GM21619 (cell line): ENCODE results near the gene COL18A1.
"Not testable (repeated sequence)": the region's sequence is repeated elsewhere in the genome, so short reads cannot be mapped to it uniquely, and the experiment has no call there.

Experiments
- ATAC-seq: cut with Tn5 transposase; IDR thresholded peaks from one replicate; pipeline ENCODE4 v1.9.1; 2021; ENCODE audit not compliant: unreplicated experiment

The COL18A1 gene

DNA sequence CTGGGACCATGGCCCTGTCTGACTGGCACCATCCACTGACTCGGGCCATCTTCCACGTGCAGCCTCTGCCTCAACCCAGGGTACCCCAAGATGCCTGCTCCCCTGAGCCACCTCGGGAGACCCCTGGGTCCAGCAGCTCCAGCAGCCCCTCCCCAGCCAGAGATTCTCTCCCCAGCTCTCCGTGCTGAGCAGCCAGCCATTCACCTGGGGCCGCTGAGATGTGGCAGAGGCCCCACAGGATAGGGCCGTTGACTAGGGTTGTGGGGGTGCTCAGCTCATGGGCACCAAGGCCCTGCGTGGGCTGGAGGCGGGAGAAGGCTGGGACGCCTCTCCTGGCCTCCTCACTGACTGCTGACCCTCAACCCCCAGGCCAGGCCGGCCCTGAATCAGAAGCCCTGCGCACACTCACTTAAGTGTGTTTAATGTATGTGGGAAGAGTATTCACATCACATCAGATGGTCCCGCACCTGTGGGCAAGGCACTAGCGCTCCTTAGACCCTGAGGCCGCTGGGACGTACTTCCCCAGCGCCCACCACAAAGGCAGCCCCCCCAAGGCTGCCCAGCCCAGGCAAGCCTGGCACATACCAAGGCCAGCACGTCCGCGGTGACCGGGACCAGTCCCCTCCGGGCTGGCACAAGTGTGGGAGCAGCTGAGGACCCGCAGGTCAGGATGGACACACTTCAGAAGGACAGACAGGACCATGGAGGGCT is 109.5 kb downstream of the COL18A1 start:
- ATAC-seq = no peak

DNA sequence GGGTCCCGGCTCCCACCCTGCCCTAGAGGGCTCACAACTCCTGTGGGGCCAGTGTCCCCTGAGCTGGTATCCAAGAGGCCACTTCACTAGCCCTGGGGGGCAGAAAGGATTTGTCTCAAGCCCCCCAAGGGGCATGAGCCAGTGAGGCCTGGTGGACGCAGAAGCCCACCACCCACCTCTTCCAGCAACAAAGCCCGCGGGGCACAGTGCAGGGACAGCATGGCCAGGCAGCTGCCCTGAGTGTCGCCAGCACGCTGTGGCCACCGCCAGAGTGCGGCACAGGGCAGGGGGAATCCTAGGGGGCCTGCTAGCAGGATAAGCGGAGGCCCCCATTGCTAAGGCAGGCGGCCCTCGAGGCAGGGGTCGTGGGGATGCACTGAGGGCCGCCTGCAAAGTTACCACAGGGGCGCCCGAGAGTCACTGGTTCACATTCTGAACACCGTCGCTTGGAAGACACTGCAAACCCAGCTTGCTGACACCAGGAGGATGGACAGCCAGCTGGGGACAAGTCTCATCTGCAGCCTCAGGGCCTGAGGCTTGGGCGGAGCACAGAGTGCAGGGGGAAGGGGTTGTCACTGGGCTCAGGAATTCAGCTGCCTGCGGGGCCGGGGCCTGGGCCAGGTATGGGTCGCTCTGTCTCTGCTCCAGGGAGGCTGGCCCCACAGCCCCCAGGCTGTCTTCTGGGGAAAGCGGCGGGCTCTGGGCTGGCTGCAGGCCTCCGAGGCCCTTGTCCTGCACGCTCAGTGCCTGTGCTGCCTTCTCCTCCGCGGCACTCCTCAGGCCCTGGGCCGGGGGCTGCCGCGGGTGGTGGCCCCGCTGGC is 110.5 kb downstream of the COL18A1 start:
- ATAC-seq = no peak

DNA sequence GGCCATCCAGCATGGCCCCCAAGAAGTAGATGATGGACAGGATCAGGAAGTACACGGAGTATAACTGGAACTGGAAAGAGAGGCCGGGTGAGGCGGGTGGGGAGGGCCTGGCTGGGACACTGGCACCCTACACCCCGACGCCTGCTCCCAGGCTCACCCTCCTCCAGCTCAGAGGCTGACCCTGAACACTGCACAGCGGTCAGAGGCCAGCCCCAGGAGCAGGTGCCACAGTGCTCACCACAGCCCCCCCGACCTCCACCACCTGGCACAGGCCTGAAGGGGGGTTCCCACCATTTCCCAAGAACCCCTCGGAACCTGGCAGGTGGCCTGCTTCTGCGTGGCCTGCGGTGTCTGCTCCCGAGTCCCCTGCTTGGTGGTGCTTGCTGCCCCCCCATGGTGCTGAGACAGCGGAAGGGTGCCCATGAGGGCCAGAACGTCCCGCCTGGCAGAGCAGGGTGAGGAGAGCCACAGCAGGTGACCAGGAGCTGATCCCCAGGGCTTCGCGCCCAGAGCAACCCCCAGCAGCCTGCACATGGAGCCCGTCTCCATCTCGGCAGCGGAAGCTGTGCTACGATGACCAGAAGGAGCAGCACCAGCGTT is 111.2 kb downstream of the COL18A1 start:
- ATAC-seq = no peak

DNA sequence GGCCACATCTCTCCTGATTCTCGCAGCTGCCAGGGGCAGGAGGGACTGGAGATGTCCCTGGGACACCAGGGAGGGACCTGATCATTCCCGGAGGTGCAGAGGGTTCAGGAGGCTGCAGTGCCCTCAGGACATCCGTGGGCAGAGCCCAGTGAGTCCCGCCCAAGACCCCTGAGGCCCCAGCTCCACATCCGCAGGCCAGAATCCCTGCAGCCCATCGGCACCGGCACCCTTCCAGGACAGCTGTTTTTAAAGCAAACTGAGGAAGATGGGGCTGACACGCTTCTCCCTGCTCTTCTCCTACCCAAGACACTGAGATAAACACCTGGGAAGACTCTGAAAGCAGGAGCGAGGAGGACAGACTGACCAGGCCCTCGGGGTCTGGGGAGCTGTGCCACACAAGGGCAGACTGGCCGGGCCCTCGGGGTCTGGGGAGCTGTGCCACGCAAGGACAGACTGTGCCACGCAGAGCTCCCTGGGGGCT is 111.7 kb downstream of the COL18A1 start:
- no peak for ATAC-seq

DNA sequence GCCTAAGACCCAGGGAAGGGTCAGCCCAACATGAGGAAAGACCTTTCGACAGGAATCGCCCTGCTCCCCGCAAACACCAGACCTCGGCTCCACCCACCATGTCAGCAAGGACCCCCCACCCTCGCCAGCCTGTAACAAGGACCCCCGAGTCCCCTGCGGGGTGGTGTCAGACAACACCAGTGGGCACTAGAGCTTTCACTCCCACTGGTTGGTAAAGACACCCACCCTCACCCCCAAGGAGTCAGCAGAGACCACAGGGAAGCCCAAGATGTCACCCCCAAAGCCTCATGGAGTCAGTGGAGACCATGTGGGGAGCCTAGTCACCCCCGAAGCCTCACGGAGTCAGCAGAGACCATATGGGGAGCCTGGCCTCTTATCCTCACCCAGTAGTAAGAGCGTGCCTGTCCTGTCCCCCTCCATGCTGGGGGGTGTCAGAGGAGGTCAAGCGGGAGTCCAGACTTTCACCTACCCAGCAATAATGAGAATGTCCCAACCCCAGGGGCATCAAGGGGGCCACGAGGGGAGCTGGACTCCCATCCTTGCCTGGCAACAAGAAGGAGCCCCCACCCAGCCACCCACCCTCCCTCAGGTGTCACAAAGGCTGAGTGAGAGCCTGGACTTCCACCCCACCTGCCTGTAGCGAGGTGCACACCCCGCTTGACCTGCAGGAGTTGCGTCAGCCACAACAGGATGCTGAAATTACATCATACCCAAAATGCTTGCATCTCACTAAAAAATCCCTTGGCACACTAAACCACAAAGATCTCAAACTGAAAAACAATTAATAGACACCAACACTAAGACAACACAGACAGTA is 112.5 kb downstream of the COL18A1 start:
- ATAC-seq = no peak

DNA sequence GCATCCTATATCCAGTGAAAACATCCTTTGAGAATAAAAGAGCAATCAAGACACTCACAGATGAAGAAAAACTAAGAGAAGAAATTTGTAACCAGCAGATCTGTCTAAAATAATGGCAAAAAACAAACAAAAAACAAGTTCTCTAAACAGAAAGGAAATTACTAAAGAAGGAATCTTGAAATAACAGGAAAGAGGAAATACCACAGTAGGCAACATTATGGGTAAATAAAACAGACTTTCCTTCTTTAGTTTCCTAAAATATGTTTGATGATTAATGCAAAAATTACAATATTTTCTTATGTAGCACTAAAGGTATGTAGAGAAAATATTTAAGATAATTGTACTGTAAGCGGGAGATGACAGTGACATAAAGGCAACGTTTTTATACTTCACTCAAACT is 113.8 kb downstream of the COL18A1 start:
- no peak for ATAC-seq

DNA sequence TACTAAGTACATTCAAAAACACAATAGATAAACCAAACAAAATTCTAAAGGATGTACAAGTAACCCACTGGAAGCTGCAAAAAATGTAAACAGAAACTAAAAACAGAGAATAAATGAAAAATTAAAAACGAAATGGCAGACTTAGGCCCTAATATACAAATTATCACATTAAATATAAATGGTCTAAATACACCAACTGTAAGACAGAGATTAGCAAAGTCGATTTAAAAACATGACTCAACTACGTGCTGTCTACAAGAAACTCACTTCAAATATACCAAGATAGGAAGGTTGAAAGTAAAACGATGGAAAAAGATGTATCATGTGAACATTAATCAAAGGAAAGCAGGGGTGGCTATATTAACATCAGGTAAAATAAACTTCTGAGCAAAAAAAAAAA is 114.2 kb downstream of the COL18A1 start:
- ATAC-seq = no peak

DNA sequence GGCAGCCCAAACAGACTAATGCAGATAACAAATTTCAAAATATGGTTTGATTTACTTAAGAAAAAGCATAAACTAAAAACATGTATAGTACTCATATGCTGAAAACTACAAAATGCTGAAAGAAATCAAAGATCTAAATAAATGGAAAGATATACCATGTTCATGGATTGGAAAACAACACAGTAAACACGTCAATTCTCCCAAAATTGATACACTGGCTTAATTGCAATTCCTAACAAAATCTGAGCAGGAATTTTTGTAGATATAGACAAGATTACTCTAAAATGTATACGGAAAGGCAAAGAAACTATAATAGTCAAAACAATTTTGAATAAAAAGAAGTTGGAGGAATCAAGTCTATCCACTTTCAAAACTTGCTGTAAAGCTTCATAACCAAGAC is 116.3 kb downstream of the COL18A1 start:
- no peak for ATAC-seq

DNA sequence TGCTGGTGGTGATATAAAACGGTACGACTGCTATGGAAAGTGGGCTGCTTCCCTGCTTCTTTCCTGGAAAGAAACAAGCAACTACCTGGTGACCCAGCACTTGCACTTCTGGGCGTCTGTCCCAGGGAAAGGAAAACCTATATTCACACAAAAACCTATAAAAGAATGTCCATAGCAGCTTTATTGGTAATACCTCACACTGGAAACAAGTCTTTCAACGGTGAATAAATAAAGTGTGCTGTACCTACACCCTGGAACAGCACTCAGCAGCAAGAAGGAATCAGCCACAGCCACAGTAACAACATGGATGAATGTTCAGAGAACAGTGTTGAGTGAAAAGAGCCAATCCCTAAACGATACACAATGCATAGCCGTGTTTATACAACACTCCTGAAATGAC is 117.4 kb downstream of the COL18A1 start:
- no peak for ATAC-seq

DNA sequence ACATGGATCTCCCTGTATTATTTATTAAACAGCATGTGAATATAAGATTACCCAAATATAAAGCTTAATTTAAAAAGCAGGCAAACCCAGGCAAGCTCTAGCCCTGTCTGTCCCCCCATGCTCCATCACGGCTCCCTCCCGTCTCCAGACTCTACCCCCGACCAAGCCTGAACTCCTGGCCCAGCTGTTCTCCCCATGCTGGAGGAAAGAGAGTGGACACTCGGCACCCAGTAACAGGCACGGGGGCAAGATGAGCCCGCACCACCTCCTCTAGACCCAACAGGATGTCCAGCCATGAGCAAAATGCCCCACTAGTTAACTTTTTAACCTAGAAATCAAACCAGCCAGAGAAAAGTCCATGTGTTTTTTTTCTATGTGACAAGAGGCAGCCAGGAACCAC is 118.0 kb downstream of the COL18A1 start:
- no peak for ATAC-seq

DNA sequence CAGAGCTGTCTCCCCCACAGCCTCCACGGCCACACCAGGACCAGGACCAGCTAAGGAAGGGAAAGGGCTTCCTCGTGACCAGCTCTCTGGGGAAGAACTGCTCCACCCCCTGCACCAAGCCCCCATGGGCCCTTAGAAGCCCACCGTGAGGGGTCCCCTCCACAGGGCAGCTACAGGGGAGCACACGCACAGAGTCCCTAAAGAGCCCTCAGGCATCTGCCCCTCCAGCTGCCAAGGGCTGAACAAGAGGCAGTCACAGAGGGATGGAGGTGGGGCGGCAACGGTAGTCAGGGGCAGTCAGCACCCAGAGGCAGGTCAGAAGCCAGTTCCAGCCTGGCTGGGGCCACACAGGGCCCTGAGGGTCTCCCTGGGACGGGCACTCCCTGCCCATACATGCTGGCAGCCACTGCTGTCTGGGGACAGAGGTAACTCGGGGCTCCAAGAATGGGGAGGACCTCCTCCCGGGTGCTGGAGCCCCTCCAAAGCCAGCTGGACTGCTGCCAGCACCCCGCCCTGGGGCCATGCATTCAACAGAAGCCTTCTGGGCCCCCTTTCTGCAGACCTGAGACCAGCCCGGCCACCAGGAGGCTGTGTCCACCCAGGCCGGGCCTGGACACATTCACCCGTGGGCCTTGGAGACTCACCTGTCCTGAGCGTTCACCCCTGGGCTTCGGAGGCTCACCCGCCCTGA is 118.6 kb downstream of the COL18A1 start:
- ATAC-seq = no peak

DNA sequence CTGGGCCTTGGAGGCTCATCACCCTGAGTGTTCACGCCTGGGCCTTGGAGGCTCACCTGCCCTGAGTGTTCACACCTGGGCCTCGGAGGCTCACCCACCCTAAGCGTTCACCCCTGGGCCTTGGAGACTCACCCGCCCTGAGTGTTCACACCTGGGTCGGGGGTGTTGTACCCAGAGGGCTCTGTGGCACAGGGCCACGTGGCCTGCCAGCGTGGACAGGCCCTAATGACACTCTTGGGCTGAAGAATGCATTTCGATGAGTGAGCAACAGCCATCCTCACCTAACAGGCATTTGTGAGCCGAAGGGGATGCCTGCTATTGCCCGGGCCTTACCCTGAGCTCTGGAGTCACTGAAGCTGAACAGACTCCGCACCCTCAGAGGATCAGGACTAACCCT is 119.8 kb downstream of the COL18A1 start:
- no peak for ATAC-seq

DNA sequence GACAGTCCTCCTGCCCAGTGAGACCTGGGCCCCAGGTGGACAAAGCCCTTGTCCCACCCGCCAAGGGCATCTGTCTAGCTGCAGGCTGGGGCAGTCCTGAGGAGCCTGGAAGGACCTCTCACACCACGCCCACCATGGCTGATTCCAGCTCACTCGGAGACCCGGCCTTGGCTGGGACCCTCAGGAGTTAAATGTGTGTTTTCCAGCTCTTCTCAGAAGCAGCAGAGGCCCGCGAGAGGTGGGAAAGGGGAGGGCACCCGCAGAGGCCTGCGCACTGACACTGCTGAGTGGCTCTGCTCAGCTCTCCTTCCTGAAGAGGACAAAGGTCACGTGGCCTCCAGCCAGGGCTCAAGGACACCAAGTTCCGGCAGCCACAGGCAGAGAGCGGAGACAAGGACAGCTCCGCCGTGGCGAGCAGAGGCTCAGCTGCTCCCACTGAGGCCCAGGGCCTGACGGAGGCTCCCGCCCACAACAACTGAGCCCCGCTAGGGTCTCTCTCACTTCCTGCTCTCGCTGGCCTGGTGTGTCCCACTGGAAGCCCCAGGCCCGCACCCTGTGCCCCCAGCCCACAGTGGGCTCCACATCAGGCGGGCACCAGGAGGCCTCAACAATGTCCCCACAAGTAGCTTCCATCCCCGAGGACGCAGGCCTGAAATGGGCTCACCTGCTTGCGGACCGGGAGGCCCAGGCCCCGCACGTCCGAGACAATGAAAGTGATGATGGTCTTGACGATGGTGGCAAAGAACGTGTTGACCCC is 120.4 kb downstream of the COL18A1 start:
- ATAC-seq = no peak

DNA sequence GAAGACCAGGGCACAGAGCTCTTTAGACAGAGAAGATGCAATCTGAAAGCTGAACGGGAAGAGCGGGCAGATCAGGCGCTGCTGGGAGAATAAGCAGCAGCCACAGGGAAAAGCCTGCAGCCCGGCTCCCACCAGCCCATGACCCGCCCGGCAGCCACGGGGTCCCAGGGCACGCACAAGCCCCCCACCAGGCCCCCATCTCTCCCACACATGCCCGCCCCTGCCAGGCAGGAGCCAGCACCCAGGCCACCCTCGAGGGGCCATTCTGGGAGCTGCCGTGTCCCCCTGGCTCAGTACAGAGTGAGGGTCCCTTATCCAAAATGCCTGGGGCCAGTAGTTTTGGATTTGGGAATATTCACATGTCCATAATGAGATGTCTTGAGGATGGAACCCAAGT is 120.9 kb downstream of the COL18A1 start:
- no peak for ATAC-seq

DNA sequence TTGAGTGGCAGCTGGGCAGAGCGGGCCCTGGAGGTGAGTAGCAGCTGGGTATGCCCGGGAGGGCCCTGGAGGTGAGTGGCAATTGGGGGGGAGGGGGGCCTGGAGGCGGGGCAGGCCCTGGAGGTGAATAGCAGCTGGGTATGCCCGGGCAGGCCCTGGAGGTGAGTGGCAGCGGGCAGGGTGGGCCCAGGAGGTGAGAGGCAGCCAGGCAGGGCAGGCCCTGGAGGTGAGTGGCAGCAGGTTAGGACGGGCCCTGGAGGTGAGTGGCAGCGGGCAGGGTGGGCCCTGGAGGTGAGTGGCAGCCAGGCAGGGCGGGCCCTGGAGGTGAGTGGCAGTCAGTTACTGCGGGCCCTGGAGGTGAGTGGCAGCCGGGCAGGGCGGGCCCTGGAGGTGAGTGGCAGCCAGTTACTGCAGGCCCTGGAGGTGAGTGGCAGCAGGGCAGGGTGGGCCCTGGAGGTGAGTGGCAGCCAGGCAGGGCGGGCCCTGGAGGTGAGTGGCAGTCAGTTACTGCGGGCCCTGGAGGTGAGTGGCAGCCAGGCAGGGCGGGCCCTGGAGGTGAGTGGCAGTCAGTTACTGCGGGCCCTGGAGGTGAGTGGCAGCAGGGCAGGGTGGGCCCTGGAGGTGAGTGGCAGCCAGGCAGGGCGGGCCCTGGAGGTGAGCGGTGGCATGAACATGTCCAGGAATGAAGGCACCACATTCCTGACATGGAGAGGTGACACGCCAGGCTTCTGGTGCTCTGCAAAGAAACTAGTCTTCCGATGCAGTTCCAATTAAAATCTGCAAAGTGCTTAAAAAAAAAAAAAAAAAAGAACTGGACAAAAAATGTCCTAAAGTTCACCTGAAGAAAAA is 122.4 kb downstream of the COL18A1 start:
- not testable (repeated sequence) for ATAC-seq

DNA sequence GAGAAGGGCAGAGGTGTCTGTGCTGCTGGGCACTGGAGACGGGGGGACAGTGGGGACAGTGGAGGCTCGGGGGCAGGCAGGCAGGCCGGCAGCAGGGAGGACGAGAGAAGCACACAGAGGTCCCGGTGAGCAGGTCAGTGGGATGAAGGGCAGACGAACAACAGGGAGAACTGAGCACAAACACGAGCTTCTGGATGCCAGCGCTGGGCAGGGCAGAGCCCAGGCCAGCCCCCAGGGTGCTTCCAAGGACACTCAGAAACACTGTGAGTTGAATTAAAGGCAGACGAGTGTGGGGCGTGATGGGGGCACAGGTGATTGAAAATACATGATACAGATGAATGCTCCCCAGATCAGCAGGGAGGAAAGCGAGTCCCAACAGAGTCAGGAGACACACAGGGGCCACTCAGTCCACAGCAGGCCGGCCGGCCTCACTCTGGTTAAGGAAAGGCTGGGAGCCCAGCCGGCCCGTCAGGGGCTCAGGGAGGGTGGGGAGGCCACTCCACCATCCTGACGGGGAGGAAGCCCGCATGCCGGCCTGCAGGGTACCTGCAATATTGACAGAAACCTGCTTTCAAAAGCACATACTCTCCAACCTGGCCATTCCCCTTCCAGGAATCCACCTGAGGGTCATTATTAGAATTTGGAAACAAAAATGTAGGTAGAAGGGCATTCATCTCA is 123.2 kb downstream of the COL18A1 start:
- ATAC-seq = no peak

DNA sequence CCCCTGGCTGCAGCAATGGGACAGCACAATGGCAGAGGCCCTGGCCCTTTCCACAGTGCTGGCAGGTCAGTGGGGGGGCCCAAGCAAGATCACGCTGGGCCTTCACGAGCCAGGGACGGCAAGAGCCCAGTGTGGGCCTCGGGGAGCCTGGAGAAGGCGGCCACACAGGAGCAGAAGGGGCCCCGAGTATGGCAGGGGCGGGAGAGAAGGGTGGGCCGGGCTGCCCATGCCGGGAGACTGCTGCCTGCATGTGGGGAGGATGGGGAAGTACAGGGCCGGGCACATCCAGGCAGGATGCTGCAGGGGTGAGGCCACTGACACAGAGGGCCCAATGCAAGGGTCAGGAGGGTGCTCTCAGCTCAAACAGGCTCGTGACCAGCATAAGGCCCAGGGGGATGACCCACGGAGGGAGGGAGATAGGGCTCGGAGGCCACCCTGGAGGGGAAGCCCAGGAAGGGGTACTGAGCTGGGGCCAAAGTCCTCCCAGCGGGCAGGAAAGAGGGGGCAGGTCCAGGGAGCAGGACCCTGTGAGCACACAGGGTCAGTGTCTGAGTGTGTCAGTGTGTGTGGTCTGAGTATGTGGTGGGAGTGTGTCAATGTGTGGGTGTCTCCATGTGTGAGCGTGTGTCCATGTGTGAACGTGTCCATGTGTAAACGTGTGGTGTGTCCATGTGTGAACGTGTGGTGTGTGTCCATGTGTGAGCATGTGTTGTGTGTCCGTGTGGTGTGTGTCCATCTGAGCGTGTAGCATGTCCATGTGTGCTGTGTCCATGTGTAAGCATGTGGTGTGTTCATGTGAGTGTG is 124.2 kb downstream of the COL18A1 start:
- ATAC-seq = no peak
